ENCODE results near the gene ANXA11.
"Not testable (repeated sequence)": the region's sequence is repeated elsewhere in the genome, so short reads cannot be mapped to it uniquely, and the experiment has no call there.

ANXA11 gene

DNA sequence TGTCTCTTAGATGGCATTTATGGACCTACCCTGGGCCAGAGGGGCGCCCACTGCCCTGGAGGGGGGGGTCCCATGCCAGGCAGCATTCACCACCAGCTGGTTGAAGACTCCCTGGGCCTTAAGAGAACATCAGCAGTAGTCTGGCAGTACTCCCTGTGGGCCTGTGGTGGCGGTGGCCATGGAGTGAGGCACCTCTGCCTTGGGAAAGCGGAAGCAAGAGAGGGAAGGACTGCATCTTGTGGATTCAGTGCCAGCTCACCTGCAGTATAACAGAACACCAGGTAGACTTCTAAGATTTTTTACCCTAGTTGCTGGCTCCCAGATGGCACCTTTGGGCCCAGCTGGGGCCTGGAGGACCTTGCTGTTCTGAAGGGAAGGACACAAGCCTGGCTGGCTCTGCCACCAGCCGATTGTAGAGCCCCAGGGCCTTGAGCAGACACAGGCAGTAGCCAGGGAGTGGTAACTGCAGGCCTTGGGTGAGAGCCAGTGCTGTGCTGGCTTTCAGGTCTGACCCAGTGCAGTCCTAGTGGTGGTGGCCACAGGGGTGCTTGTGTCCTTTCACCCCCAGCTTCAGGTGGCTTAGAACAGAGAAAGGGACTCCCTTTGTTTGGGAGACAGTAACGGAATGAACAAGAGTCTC lies 57.1 kb downstream of the ANXA11 start:
- in situ Hi-C loops (cut with HindIII; ENCODE audit: low sequenced_read_pairs) = no loop called here

DNA sequence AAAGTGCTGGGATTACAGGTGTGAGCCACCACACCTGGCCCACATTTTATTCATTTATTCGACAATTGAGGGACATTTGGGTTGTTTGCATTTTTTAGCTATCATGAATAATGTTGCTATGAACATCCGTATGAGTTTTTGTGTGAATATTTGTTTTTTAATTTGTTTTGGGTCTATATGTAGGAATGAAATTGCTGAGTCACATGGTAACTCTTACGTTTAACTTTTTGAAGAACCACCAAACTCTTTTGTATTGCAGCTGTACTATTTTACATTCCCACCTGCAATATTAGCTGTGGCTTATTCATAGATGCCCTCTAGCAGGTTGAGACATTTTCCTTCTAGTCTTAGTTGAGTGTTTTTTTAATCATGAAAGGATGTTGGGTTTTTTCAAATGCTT lies 58.4 kb downstream of the ANXA11 start:
- in situ Hi-C loops (cut with HindIII; ENCODE audit: low sequenced_read_pairs) = no loop called here

GRCh38 chr10:80145406-80146308 lies 59.7 kb downstream of the ANXA11 start:
- in situ Hi-C loops (cut with HindIII; ENCODE audit: low sequenced_read_pairs) = not testable (repeated sequence)

- in situ Hi-C loops (cut with HindIII; ENCODE audit: low sequenced_read_pairs) = no loop called here
These were observed 60.6 kb downstream of the ANXA11 start for GRCh38 chr10:80144696-80145131.

DNA sequence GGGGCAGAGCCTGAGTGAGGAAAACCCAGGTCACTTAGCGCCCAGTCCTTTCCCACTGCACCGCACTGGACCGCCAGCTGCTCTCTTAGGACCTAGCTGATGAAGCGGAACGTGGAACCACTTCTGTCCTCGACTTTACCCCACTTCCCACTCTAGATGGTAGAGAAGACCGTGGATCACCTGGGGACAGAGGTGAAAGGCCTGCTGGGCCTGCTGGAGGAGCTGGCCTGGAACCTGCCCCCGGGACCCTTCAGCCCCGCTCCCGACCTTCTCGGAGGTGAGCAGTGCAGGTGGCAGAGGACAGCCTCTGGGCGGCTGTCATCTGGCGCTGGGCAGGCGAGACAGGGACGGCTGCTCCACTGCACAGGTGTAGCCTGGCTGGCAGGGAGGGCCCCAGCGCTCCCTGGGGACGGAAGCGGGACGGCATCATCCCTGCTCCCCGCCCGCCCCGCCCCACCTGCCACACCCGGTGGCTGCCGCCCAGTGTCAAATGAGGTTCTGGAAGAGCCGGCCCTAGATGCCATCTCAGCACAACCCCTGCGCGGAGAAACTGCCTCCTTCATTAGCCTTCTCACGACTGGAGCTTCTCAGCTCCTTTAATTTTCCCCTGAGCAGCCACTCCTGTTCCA lies 61.2 kb downstream of the ANXA11 start:
- in situ Hi-C loops (cut with HindIII; ENCODE audit: low sequenced_read_pairs) = no loop called here

GRCh38 chr10:80141696-80142460 lies 63.5 kb downstream of the ANXA11 start:
- in situ Hi-C loops (cut with HindIII; ENCODE audit: low sequenced_read_pairs) = no loop called here

GRCh38 chr10:80140251-80140650 lies 65.1 kb downstream of the ANXA11 start:
- in situ Hi-C loops (cut with HindIII; ENCODE audit: low sequenced_read_pairs) = no loop called here

DNA sequence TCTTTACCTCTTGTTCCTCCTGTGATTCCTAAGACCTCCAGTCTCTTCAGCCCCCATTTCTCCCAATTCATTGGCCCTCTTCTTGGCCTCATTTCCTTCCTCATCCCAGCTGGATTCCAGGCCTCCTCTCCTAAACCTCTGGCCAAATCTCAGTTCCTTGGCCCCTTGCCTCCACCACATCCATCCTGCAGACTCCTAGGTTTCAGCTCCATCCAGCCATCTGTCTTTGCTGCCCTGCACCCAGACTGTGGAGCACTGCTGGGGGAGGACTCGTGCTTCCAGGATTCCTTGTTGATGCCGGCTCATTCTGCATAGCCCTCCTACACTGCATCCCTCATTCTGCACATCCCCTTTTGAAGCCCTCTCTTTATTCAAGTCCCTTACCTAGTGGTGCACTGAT lies 66.1 kb downstream of the ANXA11 start:
- in situ Hi-C loops (cut with HindIII; ENCODE audit: low sequenced_read_pairs) = no loop called here

- in situ Hi-C loops (cut with HindIII; ENCODE audit: low sequenced_read_pairs) = no loop called here
These were observed 67.4 kb downstream of the ANXA11 start for GRCh38 chr10:80137920-80138319.

DNA sequence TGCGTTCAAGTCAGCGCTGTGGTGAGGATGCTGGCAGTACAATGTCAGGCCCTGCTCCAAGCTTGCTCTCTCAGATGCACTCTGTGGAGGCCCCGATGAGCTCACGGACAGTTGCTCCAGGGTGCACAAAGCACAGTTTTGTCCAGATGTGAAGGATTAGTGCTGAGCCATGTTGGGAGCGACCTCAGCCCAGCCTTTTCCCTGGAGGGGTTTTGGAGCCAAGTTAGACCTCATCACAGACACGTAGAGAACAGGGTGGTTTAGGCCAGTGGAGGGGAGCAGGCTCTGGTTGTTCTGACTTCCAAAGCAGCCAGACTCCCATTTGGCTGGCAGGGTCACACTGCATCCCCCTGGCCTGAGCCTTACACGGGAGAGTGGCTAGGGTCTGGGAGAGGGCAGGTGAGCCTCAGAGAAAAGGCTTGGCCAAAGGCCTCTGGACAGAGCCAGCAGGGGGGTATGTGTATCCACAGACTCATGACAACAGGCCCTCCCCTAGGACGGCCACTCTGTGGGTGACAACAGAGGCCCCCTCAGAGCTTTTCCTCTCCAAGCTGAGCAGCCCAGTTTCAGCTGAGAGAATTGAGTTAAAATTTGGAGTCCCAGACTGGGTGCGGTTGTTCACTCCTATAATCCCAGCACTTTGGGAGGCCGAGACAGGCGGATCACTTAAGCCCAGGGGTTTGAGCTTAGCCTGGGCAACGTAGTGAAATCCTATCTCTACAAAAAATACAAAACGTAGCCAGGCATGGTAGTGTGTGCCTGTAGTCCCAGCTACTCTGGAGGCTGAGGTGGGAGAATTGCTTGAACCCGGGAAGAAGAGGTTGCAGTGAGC lies 68.1 kb downstream of the ANXA11 start:
- in situ Hi-C loops (cut with HindIII; ENCODE audit: low sequenced_read_pairs) = no loop called here

DNA sequence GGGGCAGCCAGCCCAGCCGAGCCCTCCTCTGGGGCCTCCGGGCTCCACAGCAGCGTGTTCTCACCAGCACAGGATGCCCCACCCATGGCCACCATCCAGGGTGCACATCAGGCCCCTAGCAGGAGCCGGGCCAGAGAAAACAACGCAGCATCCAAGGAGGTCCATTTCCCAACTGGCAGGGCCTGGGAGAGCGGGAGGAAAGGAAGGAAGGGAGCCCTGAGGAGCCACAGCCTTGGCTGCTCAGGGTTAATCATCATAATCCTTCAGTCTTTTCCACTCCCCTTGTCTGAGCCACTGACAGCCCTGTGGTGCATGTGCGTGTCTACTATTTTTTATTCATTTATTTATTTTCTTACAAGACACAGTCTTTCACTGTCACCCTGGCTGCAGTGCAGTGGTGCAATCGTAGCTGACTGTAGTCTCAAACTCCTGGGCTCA lies 69.2 kb downstream of the ANXA11 start:
- in situ Hi-C loops (cut with HindIII; ENCODE audit: low sequenced_read_pairs) = no loop called here

GRCh38 chr10:80133687-80134086 lies 71.7 kb downstream of the ANXA11 start:
- in situ Hi-C loops (cut with HindIII; ENCODE audit: low sequenced_read_pairs) = not testable (repeated sequence)

GRCh38 chr10:80133206-80133605 lies 72.1 kb downstream of the ANXA11 start:
- in situ Hi-C loops (cut with HindIII; ENCODE audit: low sequenced_read_pairs) = no loop called here

DNA sequence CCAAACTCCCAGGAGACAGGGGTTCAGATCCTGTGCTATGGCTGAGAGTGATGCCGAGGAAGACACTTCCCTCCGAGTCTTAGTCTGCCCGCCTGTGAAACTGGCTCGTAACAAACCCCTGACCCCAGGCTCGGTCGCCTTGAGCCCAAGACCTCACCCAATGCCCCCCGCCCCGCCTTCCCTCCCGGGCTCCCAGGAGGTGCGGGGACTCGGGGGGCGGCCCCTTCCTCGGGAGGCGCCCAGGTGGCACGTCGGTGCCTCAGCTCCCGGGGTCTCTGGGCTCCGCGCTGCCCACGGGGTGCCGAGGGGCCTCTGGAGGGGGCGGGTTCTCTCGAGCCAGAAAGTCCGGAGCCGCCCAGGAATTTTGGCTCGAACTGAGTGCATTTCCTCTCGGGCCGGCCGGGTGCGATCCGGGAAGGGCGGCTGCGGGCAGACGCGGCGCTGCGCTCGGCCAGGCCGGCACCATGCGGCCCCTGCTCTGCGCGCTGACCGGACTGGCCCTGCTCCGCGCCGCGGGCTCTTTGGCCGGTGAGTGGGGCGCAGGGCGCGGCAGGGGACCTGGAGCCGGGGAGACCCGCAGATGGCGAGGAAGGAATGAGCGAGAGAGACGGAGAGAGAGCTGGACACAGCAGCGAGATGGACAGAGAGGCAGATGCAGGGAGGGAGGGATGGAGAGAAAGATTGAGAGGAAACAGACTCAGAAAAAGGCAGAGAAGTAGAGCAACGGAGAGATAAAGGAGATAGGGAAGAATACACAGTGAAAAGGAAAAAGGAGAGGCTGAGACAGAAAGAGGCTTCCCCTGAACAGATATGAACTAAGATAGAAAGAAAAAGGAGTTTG lies 72.8 kb downstream of the ANXA11 start, which contains the start of gene PLAC9:
PLAC9 (plus strand) TSS at position 432 of the 841 bp plus-strand sequence; CDS start at position 465, 33 bp downstream.
- in situ Hi-C loops (cut with HindIII; ENCODE audit: low sequenced_read_pairs) = no loop called here

DNA sequence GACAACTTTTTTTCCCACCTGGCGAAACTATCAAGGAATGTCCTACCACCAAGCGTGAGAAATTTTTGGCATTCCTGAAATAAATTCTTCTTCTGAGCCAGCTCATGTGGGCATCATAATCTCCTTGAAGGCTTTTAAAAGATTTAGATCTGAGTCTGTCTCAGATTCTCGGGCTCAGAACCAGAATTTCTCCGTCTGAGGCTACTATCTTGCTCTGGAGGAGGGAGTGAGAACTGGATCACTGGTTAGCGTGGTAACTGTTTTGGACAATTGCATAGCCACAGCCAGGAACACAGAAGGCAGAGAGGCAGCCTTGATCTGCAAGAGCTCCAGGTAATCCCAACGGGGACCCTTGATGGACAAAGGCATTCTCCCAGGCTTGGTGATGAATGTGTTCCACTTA lies 73.8 kb downstream of the ANXA11 start:
- in situ Hi-C loops (cut with HindIII; ENCODE audit: low sequenced_read_pairs) = no loop called here

GRCh38 chr10:80126876-80127275 lies 78.5 kb downstream of the ANXA11 start:
- in situ Hi-C loops (cut with HindIII; ENCODE audit: low sequenced_read_pairs) = no loop called here

- in situ Hi-C loops (cut with HindIII; ENCODE audit: low sequenced_read_pairs) = no loop called here
These were observed 82.6 kb downstream of the ANXA11 start for GRCh38 chr10:80122746-80123145.

GRCh38 chr10:80122110-80122710 lies 83.1 kb downstream of the ANXA11 start:
- in situ Hi-C loops (cut with HindIII; ENCODE audit: low sequenced_read_pairs) = no loop called here

DNA sequence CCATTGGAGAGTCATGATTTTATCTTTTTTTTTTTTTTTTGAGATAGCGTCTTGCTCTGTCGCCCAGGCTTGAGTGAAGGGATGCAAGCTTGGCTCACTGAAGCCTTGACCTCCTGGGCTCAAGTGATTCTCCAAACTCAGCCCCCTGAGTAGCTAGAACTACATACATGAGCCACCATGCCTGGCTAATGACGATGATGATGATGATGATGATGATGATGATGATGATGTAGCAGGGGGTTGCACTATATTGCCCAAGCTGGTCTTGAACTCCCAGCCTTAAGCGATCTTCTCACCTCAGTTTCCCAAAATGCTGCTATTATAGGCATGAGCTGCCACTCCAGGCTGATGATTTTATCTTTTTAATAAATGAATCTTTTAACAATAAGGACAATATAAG lies 86.7 kb downstream of the ANXA11 start:
- in situ Hi-C loops (cut with HindIII; ENCODE audit: low sequenced_read_pairs) = no loop called here

Measured in endothelial cell of hepatic sinusoid (primary cell).